Upper lobe of left lung (tissue), 6 donors: ENCODE measurements around the gene SDC3. TPM values are rescaled to one million over a fixed set of nuclear protein-coding genes. Genes with fewer than 3 reads are reported as not detected.

Experiments
- ATAC-seq, 2 donors: fragments of 200-7000 bp; cut with Tn5 transposase; one replicate each; pipeline ENCODE4 v1.9.1; 2022; ENCODE audit warnings: mild to moderate bottlenecking in 2 of 2, moderate library complexity in 2 of 2; ENCODE audit not compliant: low FRiP score in 2 of 2
- DNase-seq, 2 donors: peaks; one replicate each; pipeline ENCODE4 v3.0.0-alpha.2; 2019 to 2020
- H3K27ac ChIP-seq, 4 donors: fragments of 200-600 bp; sonication (generic); one replicate each; pipeline ENCODE4 v1.5.1; 2016 to 2019
- H3K27me3 ChIP-seq, 4 donors: fragments of 200-600 bp; sonication (generic); one replicate each; pipeline ENCODE4 v1.5.1; 2017 to 2019
- H3K36me3 ChIP-seq, 4 donors: fragments of 200-600 bp; sonication (generic); one replicate each; pipeline ENCODE4 v1.5.1; 2016 to 2019
- H3K4me1 ChIP-seq, 4 donors: fragments of 200-600 bp; sonication (generic); one replicate each; pipeline ENCODE4 v1.5.1; 2018 to 2019
- H3K4me3 ChIP-seq, 4 donors: fragments of 200-600 bp; sonication (generic); one replicate each; pipeline ENCODE4 v1.5.1; 2017 to 2019; ENCODE audit warnings: mild to moderate bottlenecking in 2 of 4, moderate library complexity in 1 of 4
- H3K9me3 ChIP-seq, 4 donors: fragments of 200-600 bp; sonication (generic); one replicate each; pipeline ENCODE4 v1.5.1; 2018 to 2019
- CTCF ChIP-seq, 6 experiments: fragments of 450-650 bp in 4 of 6; fragments of 200-600 bp in 2 of 6; sonication (generic) in 2 of 6; IDR thresholded peaks; one replicate each; pipeline ENCODE4 v1.5.1; 2016 to 2019; ENCODE audit warnings: antibody characterized with exemption in 6 of 6
- EP300 ChIP-seq, 4 donors: sonication (generic); formaldehyde crosslinking; IDR thresholded peaks; one replicate each; pipeline ENCODE4 v1.5.1; 2017; ENCODE audit warnings: antibody characterized with exemption in 4 of 4, control low read depth in 2 of 4
- POLR2A ChIP-seq, 4 donors: fragments of 450-650 bp; IDR thresholded peaks; one replicate each; pipeline ENCODE4 v1.5.1; 2016 to 2017; ENCODE audit warnings: antibody characterized with exemption in 4 of 4, mild to moderate bottlenecking in 2 of 4
- POLR2AphosphoS5 ChIP-seq, 2 donors: sonication (generic); formaldehyde crosslinking; IDR thresholded peaks; one replicate each; pipeline ENCODE4 v1.5.1; 2017; ENCODE audit warnings: antibody characterized with exemption in 2 of 2
- WGBS, 2 donors: methylation state at CpG; one replicate each; pipeline ENCODE4 v1.1.5; 2017 to 2018; 5-methylcytosine and 5-hydroxymethylcytosine counted together
- total RNA-seq, 6 donors: library from RNA; depleted of rRNA in 4 of 6; stranded (reverse); fragments of >200 nt in 4 of 6; gene quantifications; one replicate each; pipeline versions ENCODE4 v1.1.0 to v1.2.1, GENCODE V29; 2016 to 2021
- donor health status: DM: no; HTN: no; CAD: no; lungs with moderate emphysema.
- donor health status: DM: no; HTN: yes; CAD: no; lungs with severe emphysema.

SDC3 gene
- total RNA-seq, 6 donors from 2014 or later: 15.8 to 65.8 (median 30.1) TPM

GRCh38 chr1:30909365-30910068, 959 bp upstream of the SDC3 start:
- Histone ChIP-seq H3K36me3 (no peaks in the 10 kb centered on the region), H3K4me1 (peaks cover 22 to 47% (median 36%) of the 10 kb centered on the region in 4 donors), H3K9me3 (no peaks in the 10 kb centered on the region), H3K27me3 (peaks cover 0 to 1% (median 0%) of the 10 kb centered on the region in 4 donors), H3K27ac (peak overlapping the region; percentile 61 to 77 (median 68)), H3K4me3 (peak overlapping the region in 3 of 4 donors; percentile 54 to 58 (median 54))
- no peak for DNase-seq
- no peak for ATAC-seq
- TF ChIP-seq EP300 (IDR thresholded peaks at IDR 0.05) (no peak), POLR2AphosphoS5 (IDR thresholded peaks at IDR 0.05) (no peak), CTCF (IDR thresholded peaks at IDR 0.05) (no peak)
- WGBS, 2 donors: 77 to 78% methylated on average over 13 to 14 of the region's 14 CpGs

GRCh38 chr1:30908316-30908695, 252 bp downstream of the SDC3 start:
- peak overlapping the region; percentile 33 to 77 (median 56) for H3K27ac ChIP-seq
- TF ChIP-seq POLR2AphosphoS5 (IDR thresholded peaks at IDR 0.05): no peak
- peaks cover 0 to 1% (median 0%) of the 10 kb centered on the region in 4 donors for H3K27me3 ChIP-seq
- DNase-seq (peak in 1 of 2 donors; percentile 90), ATAC-seq (no peak)
- H3K4me1 ChIP-seq: peaks cover 25 to 48% (median 34%) of the 10 kb centered on the region in 4 donors
- no peaks in the 10 kb centered on the region for H3K9me3 ChIP-seq
- no peaks in the 10 kb centered on the region for H3K36me3 ChIP-seq
- H3K4me3 ChIP-seq: peak overlapping the region; percentile 39 to 63 (median 51)
- WGBS, 2 donors: 0% methylated on average over 3 of the region's 69 CpGs; no CpG with 5 or more reads in 1 of the 2 donors

- TF ChIP-seq POLR2A (IDR thresholded peaks at IDR 0.05): no peak
- no peak for TF ChIP-seq EP300 (IDR thresholded peaks at IDR 0.05)
- TF ChIP-seq POLR2AphosphoS5 (IDR thresholded peaks at IDR 0.05): no peak
- TF ChIP-seq CTCF (IDR thresholded peaks at IDR 0.05): no peak
- H3K27me3 ChIP-seq: peaks cover 0 to 1% (median 0%) of the 10 kb centered on the region in 4 donors
- peak overlapping the region; percentile 33 to 77 (median 56) for H3K27ac ChIP-seq
These were observed 860 bp downstream of the SDC3 start for GRCh38 chr1:30907481-30908315.

GRCh38 chr1:30906631-30907441, 1.7 kb downstream of the SDC3 start:
- Histone ChIP-seq H3K27me3 (peaks cover 0 to 1% (median 0%) of the 10 kb centered on the region in 4 donors), H3K36me3 (no peaks in the 10 kb centered on the region), H3K9me3 (no peaks in the 10 kb centered on the region), H3K4me1 (peaks cover 34 to 57% (median 46%) of the 10 kb centered on the region in 4 donors), H3K4me3 (peak overlapping the region in 3 of 4 donors; percentile 48 to 63 (median 54)), H3K27ac (peak overlapping the region in 2 of 4 donors; percentile 33 to 77)
- TF ChIP-seq EP300 (IDR thresholded peaks at IDR 0.05): no peak
- no peak for TF ChIP-seq CTCF (IDR thresholded peaks at IDR 0.05)
- no peak for TF ChIP-seq POLR2AphosphoS5 (IDR thresholded peaks at IDR 0.05)
- TF ChIP-seq POLR2A (IDR thresholded peaks at IDR 0.05): no peak
- DNase-seq: no peak
- ATAC-seq: no peak
- WGBS, 2 donors: 87 to 89% methylated on average over 6 to 9 of the region's 9 CpGs

More at GRCh38 chr1:30907481-30908315, 860 bp downstream of the SDC3 start:
- ATAC-seq: no peak
- H3K9me3 ChIP-seq: no peaks in the 10 kb centered on the region
- WGBS, 2 donors: 17 to 25% methylated on average over 13 to 27 of the region's 47 CpGs
- DNase-seq: peak in 1 of 2 donors; percentile 82
- no peaks in the 10 kb centered on the region for H3K36me3 ChIP-seq
- peaks cover 26 to 53% (median 37%) of the 10 kb centered on the region in 4 donors for H3K4me1 ChIP-seq
- peak overlapping the region; percentile 39 to 63 (median 51) for H3K4me3 ChIP-seq
